Head of caudate nucleus (tissue), 42 donors: ENCODE data around the gene BCAR3.

Source experiments
- DNase-seq, 42 donors: peaks; one replicate each; pipeline versions ENCODE4 v3.0.0 to v3.0.0-alpha.2; 2020 to 2021; ENCODE audit warnings: mixed read lengths in 7 of 42
- intact Hi-C: fragments of 100-400 bp; cut with DNase I; formaldehyde crosslinking; loops from one replicate; pipeline ENCODE4 v1.15.0; 2022

BCAR3 gene

GRCh38 chr1:93549131-93549530 is 132.5 kb downstream of the BCAR3 start:
- intact Hi-C loops, result no loop called here
- DNase-seq, result no peak

- DNase-seq, result peak in 17 of 42 donors; percentile 13 to 79 (median 51)
- intact Hi-C loops, result no loop called here
Observed at GRCh38 chr1:93546162-93546863, 135.3 kb downstream of the BCAR3 start.

GRCh38 chr1:93542398-93542797 is 139.2 kb downstream of the BCAR3 start:
- intact Hi-C loops, result no loop called here
- DNase-seq, result no peak

GRCh38 chr1:93541045-93541444 is 140.6 kb downstream of the BCAR3 start:
- intact Hi-C loops, result no loop called here
- no peak for DNase-seq

GRCh38 chr1:93537924-93538323 is 143.7 kb downstream of the BCAR3 start:
- DNase-seq, result no peak
- intact Hi-C loops, result no loop called here

GRCh38 chr1:93537396-93537795 is 144.2 kb downstream of the BCAR3 start:
- DNase-seq, result no peak
- intact Hi-C loops, result no loop called here

- no peak for DNase-seq
- intact Hi-C loops, result no loop called here
Observed at GRCh38 chr1:93533677-93534076, 148.0 kb downstream of the BCAR3 start.

GRCh38 chr1:93532780-93533378 is 148.8 kb downstream of the BCAR3 start:
- intact Hi-C loops, result no loop called here

GRCh38 chr1:93531193-93531592 is 150.4 kb downstream of the BCAR3 start:
- intact Hi-C loops, result no loop called here
- DNase-seq, result no peak

More at GRCh38 chr1:93532780-93533378, 148.8 kb downstream of the BCAR3 start:
- no peak for DNase-seq

- intact Hi-C loops, result no loop called here
- DNase-seq, result no peak
Observed at GRCh38 chr1:93528412-93528811, 153.2 kb downstream of the BCAR3 start.

GRCh38 chr1:93526431-93526830 is 155.2 kb downstream of the BCAR3 start:
- peak in 2 of 42 donors; percentile 20 to 27 for DNase-seq
- intact Hi-C loops, result no loop called here

GRCh38 chr1:93525431-93525830 is 156.2 kb downstream of the BCAR3 start:
- intact Hi-C loops, result no loop called here
- no peak for DNase-seq

GRCh38 chr1:93522721-93523120 is 158.9 kb downstream of the BCAR3 start:
- no peak for DNase-seq
- intact Hi-C loops, result no loop called here

GRCh38 chr1:93521618-93522017 is 160.0 kb downstream of the BCAR3 start:
- intact Hi-C loops, result no loop called here
- DNase-seq, result no peak

GRCh38 chr1:93519199-93519829 is 162.3 kb downstream of the BCAR3 start:
- no peak for DNase-seq

GRCh38 chr1:93518516-93518915 is 163.1 kb downstream of the BCAR3 start:
- intact Hi-C loops, result no loop called here
- no peak for DNase-seq

More at GRCh38 chr1:93519199-93519829, 162.3 kb downstream of the BCAR3 start:
- intact Hi-C loops, result no loop called here

GRCh38 chr1:93516164-93516563 is 165.5 kb downstream of the BCAR3 start:
- intact Hi-C loops, result no loop called here
- no peak for DNase-seq
